GM12878 (cell line): ENCODE measurements around the gene ITM2C. TPM values are rescaled to one million over a fixed set of nuclear protein-coding genes. Genes with fewer than 3 reads are reported as not detected.
A peak's percentile ranks its signal among the peaks of the same experiment; 100 is the strongest.

Source experiments
- BHLHE40 ChIP-seq, 2 experiments: fragments of 450-650 bp in 1 of 2; IDR thresholded peaks; 2 replicates each; pipeline ENCODE4 v1.6.1; 2011 to 2017; ENCODE audit warnings: low read depth in 2 of 2, borderline replicate concordance in 1 of 2, improper control_type of control experiment in 1 of 2, low read length in 1 of 2, mild to moderate bottlenecking in 1 of 2
- CBX5 ChIP-seq: sonication (generic); IDR thresholded peaks from 2 replicates; pipeline ENCODE4 v1.6.1; 2016; ENCODE audit warnings: low read depth, moderate library complexity, mild to moderate bottlenecking, inconsistent platforms
- DPF2 ChIP-seq: fragments of 450-650 bp; IDR thresholded peaks from 2 replicates; pipeline ENCODE4 v1.6.1; 2017; ENCODE audit warnings: mild to moderate bottlenecking
- EGR1 ChIP-seq, 2 experiments: IDR thresholded peaks; 1 replicate in 1 of 2; 2 replicates in 1 of 2; pipeline ENCODE4 v1.6.1; 2011 to 2012; ENCODE audit warnings: low read depth in 2 of 2, low read length in 2 of 2, borderline replicate concordance in 1 of 2, mild to moderate bottlenecking in 1 of 2, moderate library complexity in 1 of 2
- FOXK2 ChIP-seq: fragments of 450-650 bp; IDR thresholded peaks from 2 replicates; pipeline ENCODE4 v1.6.1; 2017; ENCODE audit warnings: mild to moderate bottlenecking, moderate library complexity
- MEF2A ChIP-seq: IDR thresholded peaks from 2 replicates; pipeline ENCODE4 v1.6.1; 2011; ENCODE audit warnings: low read depth, mild to moderate bottlenecking, low read length, moderate library complexity; ENCODE audit not compliant: insufficient read depth
- MXI1 ChIP-seq: fragments of 150-350 bp; IDR thresholded peaks from 2 replicates; pipeline ENCODE4 v1.6.1; 2011; ENCODE audit warnings: low read depth, mild to moderate bottlenecking, inconsistent platforms, low read length, improper control_type of control experiment
- NKRF ChIP-seq: fragments of 450-650 bp; conservative IDR thresholded peaks from 2 replicates; pipeline ENCODE4 v1.6.1; 2017; ENCODE audit warnings: mild to moderate bottlenecking, moderate library complexity
- POU2F2 ChIP-seq: IDR thresholded peaks from 3 replicates; pipeline ENCODE4 v1.6.1; 2011; ENCODE audit warnings: low read depth, mild to moderate bottlenecking, low read length, borderline replicate concordance
- RBBP5 ChIP-seq: fragments of 200-600 bp; sonication (generic); conservative IDR thresholded peaks from 2 replicates; pipeline ENCODE4 v1.6.1; 2016
- SKIL ChIP-seq: fragments of 450-650 bp; IDR thresholded peaks from 2 replicates; pipeline ENCODE4 v1.6.1; 2017; ENCODE audit warnings: mild to moderate bottlenecking, low read depth, inconsistent platforms; ENCODE audit not compliant: poor library complexity, severe bottlenecking
- SPI1 ChIP-seq: IDR thresholded peaks from 2 replicates; pipeline ENCODE4 v1.6.1; 2011; ENCODE audit warnings: low read depth, mild to moderate bottlenecking, low read length, moderate library complexity, borderline replicate concordance; ENCODE audit not compliant: insufficient read depth
- STAT3 ChIP-seq: IDR thresholded peaks from 2 replicates; pipeline ENCODE4 v1.6.1; 2011; ENCODE audit warnings: low read depth, low read length, improper control_type of control experiment
- TCF7 ChIP-seq: IDR thresholded peaks from 2 replicates; pipeline ENCODE4 v1.6.1; 2014; ENCODE audit warnings: antibody characterized with exemption, borderline replicate concordance
- ZBTB40 ChIP-seq: fragments of 450-650 bp; IDR thresholded peaks from 2 replicates; pipeline ENCODE4 v1.6.1; 2016; ENCODE audit warnings: mild to moderate bottlenecking, moderate library complexity, borderline replicate concordance
- ZNF687 ChIP-seq: fragments of 450-650 bp; IDR thresholded peaks from 2 replicates; pipeline ENCODE4 v1.6.1; 2017; ENCODE audit warnings: mild to moderate bottlenecking, moderate library complexity
- polyA plus RNA-seq, 11 experiments: library from polyadenylated mRNA; depleted of rRNA in 4 of 11; unstranded in 6 of 11; stranded (reverse) in 5 of 11; fragments of >200 nt; fragmentation: Nextera tagmentation in 4 of 11; fragmentation: Illumina TruSeq in 1 of 11; extraction: Ambion mirVana in 4 of 11; extraction: Trizol in 1 of 11; gene quantifications; 1 replicate in 1 of 11; 2 replicates in 10 of 11; pipeline versions ENCODE4 v1.2.1 to v1.2.3, GENCODE V29; 2011 to 2016; ENCODE audit warnings: inconsistent platforms in 2 of 11, missing spikeins in 2 of 11, low read depth in 1 of 11
- total RNA-seq, 4 experiments: library from RNA; depleted of rRNA in 3 of 4; stranded (reverse); fragments of >200 nt in 3 of 4; fragmentation: Illumina TruSeq in 1 of 4; extraction: Trizol in 1 of 4; gene quantifications; 2 replicates each; pipeline versions ENCODE4 v1.2.1 to v1.2.3, GENCODE V29; 2013 to 2021

The ITM2C gene
- total and polyA plus RNA-seq, 10 of the 15 experiments (the other 5 are each of a cell fraction or from before 2014, with no cell fraction given): 5.4 to 195 (median 149) TPM

GRCh38 chr2:230873661-230874401 lies 9.1 kb downstream of the ITM2C start (continued):
- no peak for TF ChIP-seq SKIL
- TF ChIP-seq CBX5: no peak
- TF ChIP-seq SPI1: peak; percentile 26; the same call in 1 of the 2 replicates
- no peak for TF ChIP-seq ZBTB40
- TF ChIP-seq ZNF687: no peak
- no peak for TF ChIP-seq TCF7
- TF ChIP-seq DPF2: peak; percentile 72; the same call in 1 of the 2 replicates
- 0 out of 3 replicates have a peak, but pooled peaks have one; percentile 4 for TF ChIP-seq POU2F2
- TF ChIP-seq MEF2A: peak; percentile 67; the same call in 1 of the 2 replicates
- no peak for TF ChIP-seq FOXK2
- TF ChIP-seq STAT3: no peak
- TF ChIP-seq RBBP5: no peak
- peak in 1 of 2 experiments; percentile 31; a peak in 1 of 3 replicates for TF ChIP-seq EGR1 (IDR thresholded peaks at IDR 0.05; ENCODE audit: borderline replicate concordance in 1 of 2, low read depth in 2 of 2, low read length in 2 of 2)
- no peak for TF ChIP-seq NKRF
- TF ChIP-seq BHLHE40 (IDR thresholded peaks at IDR 0.05; ENCODE audit: borderline replicate concordance in 1 of 2, low read depth in 2 of 2, low read length in 1 of 2): peak; percentile 93 to 95
- TF ChIP-seq MXI1: 0 out of 2 replicates have a peak, but pooled peaks have one; percentile 54
